Spleen (tissue), 11 donors: ENCODE results near the gene FXYD6. TPM values are rescaled to one million over a fixed set of nuclear protein-coding genes. Genes with fewer than 3 reads are reported as not detected.

Experiments
- DNase-seq: peaks from one replicate; pipeline ENCODE4 v3.0.0-alpha.2; 2020
- H3K27ac ChIP-seq, 8 donors: fragments of 200-600 bp; sonication (generic) in 7 of 8; 1 replicate in 4 of 8; 2 replicates in 4 of 8; pipeline versions ENCODE4 v1.5.0 to v1.8.0; 2016 to 2021; ENCODE audit warnings: inconsistent platforms in 4 of 8, mild to moderate bottlenecking in 4 of 8, moderate library complexity in 1 of 8
- H3K27me3 ChIP-seq, 7 donors: fragments of 200-600 bp; sonication (generic) in 6 of 7; replicated peaks in 1 of 7; 1 replicate in 4 of 7; 2 replicates in 3 of 7; pipeline versions ENCODE4 v1.5.0 to v1.8.0; 2016 to 2021; ENCODE audit warnings: inconsistent platforms in 3 of 7, mild to moderate bottlenecking in 1 of 7
- H3K36me3 ChIP-seq, 6 donors: fragments of 200-600 bp; sonication (generic) in 5 of 6; 1 replicate in 4 of 6; 2 replicates in 2 of 6; pipeline versions ENCODE4 v1.5.0 to v1.8.0; 2016 to 2021; ENCODE audit warnings: inconsistent platforms in 2 of 6
- H3K4me1 ChIP-seq, 6 donors: fragments of 200-600 bp; sonication (generic) in 5 of 6; 1 replicate in 3 of 6; 2 replicates in 3 of 6; pipeline versions ENCODE4 v1.5.0 to v1.8.0; 2016 to 2021; ENCODE audit warnings: inconsistent platforms in 3 of 6
- H3K4me3 ChIP-seq, 8 donors: fragments of 200-600 bp; sonication (generic) in 7 of 8; 1 replicate in 4 of 8; 2 replicates in 4 of 8; pipeline versions ENCODE4 v1.5.0 to v1.8.0; 2016 to 2021; ENCODE audit warnings: inconsistent platforms in 4 of 8, mild to moderate bottlenecking in 4 of 8, moderate library complexity in 2 of 8
- H3K9me3 ChIP-seq, 8 donors: fragments of 200-600 bp; sonication (generic) in 7 of 8; 1 replicate in 4 of 8; 2 replicates in 4 of 8; pipeline versions ENCODE4 v1.5.0 to v1.8.0; 2016 to 2021; ENCODE audit warnings: inconsistent platforms in 4 of 8
- POLR2A ChIP-seq, 3 donors: fragments of 450-650 bp; IDR thresholded peaks; one replicate each; pipeline ENCODE4 v1.5.1; 2017; ENCODE audit warnings: antibody characterized with exemption in 3 of 3, mild to moderate bottlenecking in 1 of 3
- POLR2AphosphoS5 ChIP-seq, 3 donors: sonication (generic); formaldehyde crosslinking; IDR thresholded peaks; one replicate each; pipeline ENCODE4 v1.5.1; 2017; ENCODE audit warnings: antibody characterized with exemption in 3 of 3
- WGBS, 5 donors: extraction: QIAGEN DNeasy Blood & Tissue Kit in 3 of 5; methylation state at CpG; one replicate each; pipeline versions ENCODE4 v1.1.5 to v1.1.7; 2013 to 2018; 5-methylcytosine and 5-hydroxymethylcytosine counted together
- intact Hi-C: fragments of 100-400 bp; cut with DNase I; formaldehyde crosslinking; loops from one replicate; pipeline ENCODE4 v1.15.0; 2023; ENCODE audit warnings: low total_unique reads
- polyA plus RNA-seq, 3 donors: library from polyadenylated mRNA; stranded (reverse); fragments of 200-250 nt; gene quantifications; one replicate each; pipeline ENCODE4 v1.2.1, GENCODE V29; 2013
- total RNA-seq, 7 donors: library from RNA; depleted of rRNA in 3 of 7; stranded (reverse); fragments of >200 nt in 3 of 7; fragmentation: NEBNext Ultra II Directional in 4 of 7; extraction: Animal tissue kit (Norgen Biotek cat#: 25700) in 4 of 7; gene quantifications; one replicate each; pipeline versions ENCODE4 v1.1.0 to v1.2.1, GENCODE V29; 2016 to 2021
- TF ChIP-seq, protein P1 (sequence below), 11 experiments: fragments of 200-600 bp in 7 of 11; fragments of 450-650 bp in 4 of 11; sonication (generic) in 4 of 11; IDR thresholded peaks in 8 of 11; conservative IDR thresholded peaks in 3 of 11; 1 replicate in 7 of 11; 2 replicates in 4 of 11; pipeline versions ENCODE4 v1.4.0 to v1.8.0; 2016 to 2021; ENCODE audit warnings: antibody characterized with exemption in 11 of 11, inconsistent platforms in 4 of 11, mild to moderate bottlenecking in 1 of 11
- donor health status: healthy with polysubstance abuse.
- donor health status: DM: no; HTN: no; CAD: no; lungs with moderate emphysema.
- donor health status: DM: no; HTN: no; CAD: no.
- donor health status: Bipolar disorder and iron deficiency.
- donor health status: healthy.
- donor health status: DM: no; HTN: no; CAD: no.
- donor health status: DM: yes; HTN: yes; CAD: no.

The FXYD6 gene
- total and polyA plus RNA-seq, 10 donors: 40.8 to 230 (median 116) TPM

DNA sequence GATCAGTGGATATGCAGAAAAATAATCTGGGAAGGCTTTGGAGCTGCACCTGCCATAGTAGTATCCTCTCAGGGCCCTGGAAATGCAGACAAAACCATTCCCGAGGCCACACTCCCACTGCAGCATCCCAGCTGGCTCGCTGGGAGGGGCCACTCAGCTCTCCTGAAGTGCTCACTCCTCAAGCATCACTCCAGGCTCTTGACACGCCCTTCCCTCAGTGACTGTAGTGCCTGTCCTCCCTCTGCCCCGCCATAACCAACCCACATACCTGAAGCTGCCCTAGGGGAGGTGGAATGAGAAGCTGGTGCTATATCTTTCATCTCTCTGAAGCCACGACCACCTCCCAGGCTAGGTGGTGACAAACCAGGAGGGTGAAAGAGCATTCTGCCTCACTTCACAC, 84.2 kb downstream of the FXYD6 start:
- H3K27me3 ChIP-seq: peaks cover 6 to 70% (median 40%) of the 10 kb centered on the region in 7 donors
- H3K9me3 ChIP-seq: no peaks in the 10 kb centered on the region
- 64 to 89% (median 82%) methylated on average over 4 to 5 of the region's 5 CpGs for WGBS, 5 donors
- no peaks in the 10 kb centered on the region for H3K36me3 ChIP-seq
- no peak overlapping the region for H3K27ac ChIP-seq
- H3K4me3 ChIP-seq: no peak overlapping the region
- peaks cover 11 to 25% (median 21%) of the 10 kb centered on the region in 6 donors for H3K4me1 ChIP-seq
- intact Hi-C loops: no loop called here
- no peak for DNase-seq
- TF ChIP-seq POLR2A (IDR thresholded peaks at IDR 0.05) (no peak), POLR2AphosphoS5 (IDR thresholded peaks at IDR 0.05) (no peak)
- TF ChIP-seq, protein P1, sequence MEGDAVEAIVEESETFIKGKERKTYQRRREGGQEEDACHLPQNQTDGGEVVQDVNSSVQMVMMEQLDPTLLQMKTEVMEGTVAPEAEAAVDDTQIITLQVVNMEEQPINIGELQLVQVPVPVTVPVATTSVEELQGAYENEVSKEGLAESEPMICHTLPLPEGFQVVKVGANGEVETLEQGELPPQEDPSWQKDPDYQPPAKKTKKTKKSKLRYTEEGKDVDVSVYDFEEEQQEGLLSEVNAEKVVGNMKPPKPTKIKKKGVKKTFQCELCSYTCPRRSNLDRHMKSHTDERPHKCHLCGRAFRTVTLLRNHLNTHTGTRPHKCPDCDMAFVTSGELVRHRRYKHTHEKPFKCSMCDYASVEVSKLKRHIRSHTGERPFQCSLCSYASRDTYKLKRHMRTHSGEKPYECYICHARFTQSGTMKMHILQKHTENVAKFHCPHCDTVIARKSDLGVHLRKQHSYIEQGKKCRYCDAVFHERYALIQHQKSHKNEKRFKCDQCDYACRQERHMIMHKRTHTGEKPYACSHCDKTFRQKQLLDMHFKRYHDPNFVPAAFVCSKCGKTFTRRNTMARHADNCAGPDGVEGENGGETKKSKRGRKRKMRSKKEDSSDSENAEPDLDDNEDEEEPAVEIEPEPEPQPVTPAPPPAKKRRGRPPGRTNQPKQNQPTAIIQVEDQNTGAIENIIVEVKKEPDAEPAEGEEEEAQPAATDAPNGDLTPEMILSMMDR (IDR thresholded peaks at IDR 0.05 in 8 of 11, conservative IDR thresholded peaks at IDR 0.05 in 3 of 11): no peak

DNA sequence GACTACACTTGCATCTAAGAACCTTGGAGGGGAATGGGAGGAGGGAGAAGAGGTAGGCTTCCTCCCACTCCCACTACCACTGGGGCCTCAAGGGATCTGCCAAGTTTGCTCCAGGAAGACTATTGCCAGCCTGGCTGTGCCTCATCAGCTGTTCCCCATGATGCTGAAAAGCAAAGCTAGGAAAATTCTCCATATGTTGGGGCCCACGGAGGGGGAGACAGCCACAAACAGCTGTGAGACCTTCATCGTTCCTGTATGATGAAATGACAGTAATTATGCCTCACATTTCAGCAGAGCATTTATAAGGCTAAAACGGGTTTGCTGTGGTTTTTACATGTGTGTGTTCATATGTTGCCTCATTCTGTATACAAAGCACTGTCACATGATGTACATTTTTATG, 86.2 kb downstream of the FXYD6 start:
- H3K4me1 ChIP-seq: peaks cover 0 to 5% (median 2%) of the 10 kb centered on the region in 6 donors
- H3K36me3 ChIP-seq: no peaks in the 10 kb centered on the region
- H3K27me3 ChIP-seq: peaks cover 0 to 62% (median 20%) of the 10 kb centered on the region in 7 donors
- WGBS, 5 donors: 41 to 63% (median 55%) methylated on average over 3 of the region's 3 CpGs
- no peak for DNase-seq
- no peak overlapping the region for H3K4me3 ChIP-seq
- intact Hi-C loops: no loop called here
- no peak overlapping the region for H3K27ac ChIP-seq
- no peaks in the 10 kb centered on the region for H3K9me3 ChIP-seq
- TF ChIP-seq, protein P1 (IDR thresholded peaks at IDR 0.05 in 8 of 11, conservative IDR thresholded peaks at IDR 0.05 in 3 of 11): no peak
- TF ChIP-seq POLR2AphosphoS5 (IDR thresholded peaks at IDR 0.05) (no peak), POLR2A (IDR thresholded peaks at IDR 0.05) (no peak)

DNA sequence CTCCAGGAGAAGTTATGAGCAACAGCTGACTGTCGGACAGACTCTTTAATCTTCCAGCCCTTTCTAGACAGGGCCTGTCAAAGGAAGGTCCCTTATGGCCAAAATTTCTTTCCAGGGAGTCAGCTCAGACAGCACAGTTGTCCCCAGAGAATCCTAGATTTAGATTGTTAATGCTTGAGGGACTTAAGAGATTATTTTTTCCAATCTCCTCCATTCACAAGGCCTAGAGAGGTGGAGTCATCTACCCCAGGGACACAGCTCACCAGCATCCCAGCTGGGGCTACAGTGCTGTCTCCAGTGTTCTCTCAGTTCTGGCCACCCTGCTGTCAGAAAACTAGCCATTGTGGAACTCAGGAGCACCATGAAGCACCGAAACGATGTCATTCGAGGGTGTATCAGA, 87.2 kb downstream of the FXYD6 start:
- Histone ChIP-seq H3K27me3 (peaks cover 0 to 62% (median 13%) of the 10 kb centered on the region in 7 donors), H3K9me3 (no peaks in the 10 kb centered on the region), H3K4me1 (no peaks in the 10 kb centered on the region), H3K27ac (no peak overlapping the region), H3K4me3 (no peak overlapping the region), H3K36me3 (no peaks in the 10 kb centered on the region)
- TF ChIP-seq POLR2AphosphoS5 (IDR thresholded peaks at IDR 0.05) (no peak), POLR2A (IDR thresholded peaks at IDR 0.05) (no peak)
- TF ChIP-seq, protein P1 (IDR thresholded peaks at IDR 0.05 in 8 of 11, conservative IDR thresholded peaks at IDR 0.05 in 3 of 11): no peak
- intact Hi-C loops: no loop called here
- 83 to 92% (median 85%) methylated on average over 4 of the region's 4 CpGs for WGBS, 5 donors
- DNase-seq: no peak

Other genes starting within 250 kb of the FXYD6 start
- 10 to 100 TPM in 1 of 7 donors, 1 to 10 TPM in 5, under 1 TPM in 1; 0.54 to 10.7 (median 3.6) TPM for gene DSCAML1, start 79.4 kb downstream of the FXYD6 start, total RNA-seq
- gene DSCAML1, start 79.4 kb downstream of the FXYD6 start, polyA plus RNA-seq: under 1 TPM; 0.07 to 0.41 (median 0.35) TPM
- 10 to 100 TPM in 2 of 7 donors, 1 to 10 TPM in 5; 4.7 to 20.0 (median 7.3) TPM for gene FXYD2, start 51.9 kb downstream of the FXYD6 start, total RNA-seq
- 10 to 100 TPM in 1 of 3 donors, 1 to 10 TPM in 2; 8.3 to 18.4 (median 9.8) TPM for gene FXYD2, start 51.9 kb downstream of the FXYD6 start, polyA plus RNA-seq
- gene TMPRSS13, start 52.7 kb upstream of the FXYD6 start, total RNA-seq: 1 to 10 TPM in 6 of 7 donors, under 1 TPM in 1; 0.95 to 2.2 (median 1.7) TPM
- 1 to 10 TPM; 1.3 to 1.9 (median 1.5) TPM for gene TMPRSS13, start 52.7 kb upstream of the FXYD6 start, polyA plus RNA-seq
- 100 to 1,000 TPM; 114 to 239 (median 171) TPM for gene IL10RA, start 109.7 kb upstream of the FXYD6 start, total RNA-seq
- gene IL10RA, start 109.7 kb upstream of the FXYD6 start, polyA plus RNA-seq: 10 to 100 TPM; 32.9 to 39.4 (median 38.3) TPM
- 1 to 10 TPM in 3 of 7 donors, under 1 TPM in 1, not detected in 3; 0.85 to 1.4 (median 1.2) TPM for gene TMPRSS4, start 200.4 kb upstream of the FXYD6 start, total RNA-seq
- under 1 TPM; 0.09 to 0.26 (median 0.21) TPM for gene TMPRSS4, start 200.4 kb upstream of the FXYD6 start, polyA plus RNA-seq
- 1 to 10 TPM in 1 of 7 donors, under 1 TPM in 6; 0.20 to 1.3 (median 0.46) TPM for gene SMIM35, start 210.3 kb upstream of the FXYD6 start, total RNA-seq
- gene SMIM35, start 210.3 kb upstream of the FXYD6 start, polyA plus RNA-seq: under 1 TPM; 0.16 to 0.59 (median 0.33) TPM